GM19043 (cell line): ENCODE measurements around the gene ZMYND12.
"Not testable (repeated sequence)": the region's sequence is repeated elsewhere in the genome, so short reads cannot be mapped to it uniquely, and the experiment has no call there.

ENCODE experiments used
- ATAC-seq: cut with Tn5 transposase; IDR thresholded peaks from one replicate; pipeline ENCODE4 v1.9.1; 2021; ENCODE audit warnings: low read depth; ENCODE audit not compliant: unreplicated experiment

Gene ZMYND12, protein sequence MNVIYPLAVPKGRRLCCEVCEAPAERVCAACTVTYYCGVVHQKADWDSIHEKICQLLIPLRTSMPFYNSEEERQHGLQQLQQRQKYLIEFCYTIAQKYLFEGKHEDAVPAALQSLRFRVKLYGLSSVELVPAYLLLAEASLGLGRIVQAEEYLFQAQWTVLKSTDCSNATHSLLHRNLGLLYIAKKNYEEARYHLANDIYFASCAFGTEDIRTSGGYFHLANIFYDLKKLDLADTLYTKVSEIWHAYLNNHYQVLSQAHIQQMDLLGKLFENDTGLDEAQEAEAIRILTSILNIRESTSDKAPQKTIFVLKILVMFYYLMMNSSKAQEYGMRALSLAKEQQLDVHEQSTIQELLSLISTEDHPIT

DNA sequence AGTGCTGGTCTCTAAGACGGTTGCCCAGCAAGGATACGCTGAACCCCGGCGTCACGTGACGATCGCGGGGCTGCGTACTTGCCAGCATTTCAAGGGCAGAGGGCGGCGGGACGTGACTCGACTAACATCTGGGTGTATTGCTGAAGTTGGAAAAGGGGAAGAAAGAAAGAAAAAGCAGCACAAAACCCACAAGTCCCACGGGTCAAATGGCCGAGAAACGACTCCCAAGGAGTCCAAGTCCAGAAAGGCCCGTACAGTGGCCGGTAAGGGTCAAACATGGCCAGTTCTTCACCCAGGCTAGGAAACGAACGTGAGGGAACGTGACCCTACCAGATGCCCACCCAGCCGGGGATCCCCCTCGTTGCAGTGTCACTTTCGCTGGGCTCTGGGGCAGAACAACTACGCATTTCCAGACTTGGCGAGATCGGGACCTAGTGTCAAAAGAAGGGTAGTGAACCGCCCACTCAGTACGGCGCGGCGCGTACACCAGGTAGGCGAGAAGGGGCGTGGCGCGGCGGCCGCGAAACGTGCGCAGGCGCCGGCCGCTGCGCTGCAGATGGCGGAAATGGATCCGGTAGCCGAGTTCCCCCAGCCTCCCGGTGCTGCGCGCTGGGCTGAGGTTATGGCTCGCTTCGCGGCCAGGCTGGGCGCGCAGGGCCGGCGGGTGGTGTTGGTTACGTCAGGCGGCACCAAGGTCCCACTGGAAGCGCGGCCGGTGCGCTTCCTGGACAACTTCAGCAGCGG is at the start of gene ZMYND12, which contains the start of gene PPCS:
TSS of gene ZMYND12 (minus strand) at position 13 of the 744 bp plus-strand sequence. CDS start 25 bp downstream, outside the sequence.
TSS of gene PPCS (plus strand) at position 534 of the 744 bp plus-strand sequence. CDS start at position 557, 23 bp downstream.
- ATAC-seq: peak; percentile 67

DNA sequence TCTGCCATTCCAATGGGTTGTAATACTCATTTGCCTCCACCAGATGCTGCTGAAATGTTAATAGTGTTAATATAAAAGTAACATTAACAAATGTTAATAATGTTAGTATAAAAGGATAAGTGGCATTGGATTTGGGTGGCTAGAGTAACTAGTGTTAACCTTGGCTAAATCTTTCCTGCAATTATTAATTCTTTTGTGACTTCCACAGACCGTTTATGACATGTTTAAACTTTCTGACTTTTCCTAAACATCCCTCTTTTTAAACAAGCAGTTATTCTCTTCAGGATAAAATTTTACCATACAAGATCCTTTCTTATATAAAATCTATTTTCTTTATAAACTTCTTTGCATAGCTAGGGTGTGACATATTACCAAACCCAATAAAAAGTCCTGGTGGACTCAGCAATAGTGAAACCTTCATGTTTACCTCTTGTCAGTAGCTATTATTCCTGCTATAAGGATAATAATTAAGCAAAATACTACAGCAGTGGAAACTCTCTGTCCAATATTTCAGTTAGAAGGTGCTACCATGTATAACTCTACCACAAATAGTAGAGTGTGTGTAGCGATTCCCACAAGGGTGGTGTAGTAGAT is 48.8 kb upstream of the ZMYND12 start:
- ATAC-seq: no peak

DNA sequence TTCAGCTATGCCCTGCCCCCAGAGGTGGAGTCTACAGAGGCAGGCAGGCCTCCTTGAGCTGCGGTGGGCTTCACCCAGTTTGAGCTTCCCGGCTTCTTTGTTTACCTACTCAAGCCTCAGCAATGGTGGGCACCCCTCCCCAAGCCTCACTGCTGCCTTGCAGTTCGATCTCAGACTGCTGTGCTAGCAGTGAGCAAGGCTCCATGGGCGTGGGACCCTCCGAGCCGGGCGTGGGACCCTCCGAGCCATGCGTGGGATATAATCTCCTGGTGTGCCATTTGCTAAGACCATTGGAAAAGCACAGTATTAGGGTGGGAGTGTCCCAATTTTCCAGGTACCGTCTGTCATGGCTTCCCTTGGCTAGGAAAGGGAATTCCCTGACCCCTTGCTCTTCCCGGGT is 46.2 kb upstream of the ZMYND12 start:
- not testable (repeated sequence) for ATAC-seq

DNA sequence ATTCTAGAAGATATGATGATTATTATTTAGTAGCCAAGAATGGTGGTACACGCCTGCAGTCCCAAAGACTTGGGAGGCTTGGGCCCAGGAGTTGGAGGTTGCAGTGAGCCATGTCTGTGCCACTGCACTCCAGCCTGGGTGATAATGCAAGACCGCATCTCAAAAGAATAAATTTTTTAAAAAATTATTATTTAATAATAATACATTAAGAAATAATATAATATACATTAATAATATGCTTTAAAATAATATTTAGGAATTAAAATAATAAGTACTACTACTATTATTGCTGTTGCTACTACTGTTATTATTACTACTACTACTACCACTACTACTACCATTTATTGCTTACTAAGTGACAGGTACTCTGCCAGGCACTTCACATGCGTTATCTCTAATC is 34.4 kb upstream of the ZMYND12 start:
- ATAC-seq: no peak

DNA sequence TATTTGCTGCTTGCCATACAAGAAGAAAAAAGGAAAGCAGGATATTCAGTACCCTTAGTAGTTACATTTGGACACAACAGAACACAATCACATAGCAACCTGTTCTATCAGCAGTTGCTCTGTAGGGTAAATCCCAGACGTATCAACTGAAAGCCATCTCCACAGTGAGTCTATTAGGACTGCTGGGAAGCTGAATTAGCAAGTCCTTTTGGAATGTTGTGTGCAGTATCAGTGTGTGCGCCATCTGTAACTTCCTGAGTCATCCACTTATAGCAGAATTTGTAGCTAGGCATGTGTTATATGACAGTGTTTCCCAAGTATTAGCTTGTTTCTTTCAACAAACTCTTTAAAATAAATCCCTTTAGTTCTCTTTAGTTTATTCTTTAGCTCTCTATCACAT is 28.6 kb upstream of the ZMYND12 start:
- ATAC-seq: no peak

DNA sequence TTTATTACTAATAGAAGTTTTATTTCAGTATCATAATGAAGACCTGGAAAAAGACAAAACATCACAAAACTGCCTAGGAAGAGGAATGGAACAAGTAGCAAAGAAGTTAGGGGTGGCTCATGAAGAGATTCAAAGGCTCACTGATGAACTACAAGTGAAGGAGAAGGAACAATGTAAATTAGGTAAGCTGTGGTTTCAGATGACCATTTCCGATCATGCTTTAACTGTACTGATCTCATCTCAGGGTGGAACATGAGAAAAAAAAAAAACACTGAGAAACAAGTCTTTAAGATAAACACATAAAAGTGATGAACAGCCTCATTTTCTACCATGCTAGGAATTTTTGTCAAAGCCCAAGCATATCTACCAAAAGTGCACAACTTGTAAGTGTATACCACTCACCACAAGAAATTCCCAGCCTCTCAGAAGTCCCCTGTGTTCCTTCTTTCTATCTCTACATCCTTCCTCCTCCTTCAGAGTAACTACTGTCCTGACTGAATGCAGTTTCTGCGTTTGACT is 26.9 kb upstream of the ZMYND12 start:
- ATAC-seq: no peak

DNA sequence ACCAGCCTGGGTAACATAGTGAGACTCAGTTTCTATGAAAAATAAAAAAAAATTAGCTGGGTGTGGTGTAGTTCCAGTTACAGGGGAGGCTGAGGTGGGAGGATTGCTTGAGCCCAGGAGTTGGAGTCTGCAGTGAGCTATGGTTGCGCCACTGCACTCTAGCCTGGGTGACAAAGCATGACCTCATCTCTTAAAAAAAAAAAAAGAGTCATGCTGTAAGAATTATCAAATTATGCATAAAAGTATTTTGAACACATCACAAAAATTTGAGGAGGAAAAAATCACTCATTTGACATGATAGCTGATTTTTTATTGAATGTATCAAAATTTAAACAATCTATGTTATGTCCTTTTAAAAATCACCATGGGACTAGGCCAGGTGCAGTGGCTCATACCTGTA is 25.1 kb upstream of the ZMYND12 start:
- no peak for ATAC-seq

DNA sequence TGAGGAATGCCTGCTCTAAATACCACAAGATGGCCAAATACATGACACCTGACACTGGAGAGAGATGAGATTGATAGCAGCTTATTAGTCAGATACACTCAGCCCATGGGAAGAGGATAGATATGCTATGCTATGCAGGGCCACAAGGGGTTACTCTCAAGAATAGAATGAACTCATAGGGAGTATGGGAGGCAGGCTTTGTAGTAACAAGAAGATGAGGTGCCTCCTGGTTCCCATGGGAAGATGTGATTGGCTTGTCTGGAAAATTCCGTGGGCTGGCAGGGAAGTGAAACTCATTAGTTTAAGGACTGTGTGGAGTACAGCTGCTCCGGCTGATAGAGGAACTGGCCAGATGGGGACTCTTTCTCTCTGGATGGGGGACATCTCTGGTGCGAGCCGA is 23.8 kb upstream of the ZMYND12 start:
- no peak for ATAC-seq

DNA sequence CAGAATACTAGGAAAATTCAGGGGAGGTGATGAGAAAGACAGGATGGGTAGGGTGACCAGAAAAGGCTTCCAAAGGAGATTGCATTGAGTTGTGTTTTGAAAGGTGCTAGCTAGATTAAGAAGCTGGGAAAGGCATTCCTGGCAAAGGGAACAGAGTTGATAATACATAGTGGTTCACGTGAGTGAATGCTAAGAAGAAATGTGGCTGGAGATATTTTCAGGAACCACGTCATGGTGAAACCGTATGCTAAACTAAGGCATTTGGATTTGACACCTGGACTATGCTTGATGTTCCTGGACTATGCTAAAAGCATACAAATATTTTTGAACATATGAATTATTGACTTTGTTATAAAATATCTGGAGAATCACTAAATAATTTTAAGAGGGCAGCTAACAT is 22.0 kb upstream of the ZMYND12 start:
- ATAC-seq: no peak

DNA sequence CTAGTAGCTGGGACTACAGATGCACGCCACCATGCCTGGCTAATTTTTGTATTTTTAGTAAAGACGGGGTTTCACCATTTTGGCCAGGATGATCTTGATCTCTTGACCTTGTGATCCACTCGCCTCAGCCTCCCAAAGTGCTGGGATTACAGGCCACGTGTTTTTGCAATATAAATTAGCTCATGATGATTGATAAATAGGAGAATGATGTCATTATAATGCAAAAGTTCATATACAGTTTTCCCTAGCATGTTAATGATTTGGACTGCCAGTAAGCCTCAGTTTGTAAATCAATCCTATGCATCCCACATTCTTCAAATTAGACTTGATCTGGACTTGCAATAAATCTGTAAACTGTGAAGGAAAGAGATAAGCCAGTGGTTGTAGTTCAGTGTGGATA is 21.5 kb upstream of the ZMYND12 start:
- not testable (repeated sequence) for ATAC-seq

DNA sequence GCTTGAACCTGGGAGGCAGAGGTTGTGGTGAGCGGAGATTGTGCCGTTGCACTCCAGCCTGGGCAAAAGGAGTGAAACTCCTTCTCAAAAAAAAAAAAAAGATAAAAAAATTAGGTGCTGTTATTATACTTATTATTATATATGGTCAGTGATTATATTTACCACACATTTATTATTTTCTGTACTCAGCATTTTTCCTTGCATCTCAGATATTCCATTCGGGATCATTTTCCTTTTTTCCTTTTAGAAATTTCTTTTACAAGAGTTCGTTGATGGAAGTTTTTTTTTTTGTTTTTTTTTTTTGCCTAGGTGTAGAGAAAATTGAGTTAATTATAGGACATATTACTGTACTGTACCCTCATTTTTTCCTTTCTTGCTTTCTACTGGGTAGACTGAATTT is 20.8 kb upstream of the ZMYND12 start:
- no peak for ATAC-seq

DNA sequence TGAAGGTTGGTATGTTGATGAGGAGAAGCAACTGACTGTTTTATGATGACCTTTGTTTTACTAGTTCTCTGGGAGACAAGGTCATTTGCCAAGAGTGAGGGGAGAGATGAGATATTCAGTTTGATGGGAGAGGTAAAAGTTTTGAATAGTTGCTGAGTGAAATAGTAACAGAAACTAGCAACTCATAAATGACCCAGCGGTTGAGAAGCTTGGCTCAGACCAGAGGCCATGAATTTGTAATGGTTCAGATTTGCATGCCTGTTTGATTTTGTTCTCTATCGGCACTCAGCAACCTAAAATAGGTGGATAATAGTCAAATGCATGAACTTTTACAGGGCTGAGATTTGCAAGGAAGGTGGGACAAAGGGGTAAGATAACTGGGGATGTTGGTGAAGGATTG is 13.9 kb upstream of the ZMYND12 start:
- no peak for ATAC-seq

DNA sequence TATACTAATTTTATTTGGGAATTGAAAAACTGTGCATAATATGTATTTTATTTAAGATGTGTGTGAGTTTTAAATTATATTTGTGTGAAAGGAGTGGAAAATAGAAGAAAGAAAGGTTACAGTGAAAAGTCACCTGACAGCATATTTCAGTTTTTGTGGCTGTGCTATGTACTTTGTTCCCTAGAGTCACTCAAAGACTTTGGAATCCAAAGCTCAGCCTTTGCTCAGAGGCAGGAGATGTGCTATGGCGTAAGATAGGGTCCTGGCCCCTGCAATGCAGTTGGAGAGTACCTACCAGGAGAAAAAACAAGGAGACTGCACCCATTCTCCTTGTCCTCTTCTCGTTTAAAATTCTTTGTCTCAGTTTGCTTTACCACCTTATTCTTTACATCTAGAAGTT is 10.2 kb upstream of the ZMYND12 start:
- no peak for ATAC-seq

DNA sequence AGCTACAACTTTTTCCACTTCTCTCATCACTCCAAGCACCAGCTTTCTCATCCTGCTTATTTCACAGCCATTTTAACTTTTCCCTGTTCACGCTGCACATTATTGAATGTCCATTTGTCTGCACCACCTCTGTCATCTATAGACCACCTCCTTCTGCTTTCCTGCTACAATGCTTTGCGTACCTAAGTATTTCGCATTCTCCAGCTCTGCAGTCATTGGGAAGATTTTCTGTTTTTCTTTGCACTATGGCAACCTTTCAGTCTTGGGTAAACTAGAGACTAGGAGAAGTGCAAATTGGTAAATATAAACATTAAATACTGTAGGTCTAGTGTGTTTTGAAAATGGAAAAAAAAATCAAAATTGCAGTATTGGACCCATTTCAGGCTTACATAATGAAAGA is 8.1 kb upstream of the ZMYND12 start:
- ATAC-seq: no peak

DNA sequence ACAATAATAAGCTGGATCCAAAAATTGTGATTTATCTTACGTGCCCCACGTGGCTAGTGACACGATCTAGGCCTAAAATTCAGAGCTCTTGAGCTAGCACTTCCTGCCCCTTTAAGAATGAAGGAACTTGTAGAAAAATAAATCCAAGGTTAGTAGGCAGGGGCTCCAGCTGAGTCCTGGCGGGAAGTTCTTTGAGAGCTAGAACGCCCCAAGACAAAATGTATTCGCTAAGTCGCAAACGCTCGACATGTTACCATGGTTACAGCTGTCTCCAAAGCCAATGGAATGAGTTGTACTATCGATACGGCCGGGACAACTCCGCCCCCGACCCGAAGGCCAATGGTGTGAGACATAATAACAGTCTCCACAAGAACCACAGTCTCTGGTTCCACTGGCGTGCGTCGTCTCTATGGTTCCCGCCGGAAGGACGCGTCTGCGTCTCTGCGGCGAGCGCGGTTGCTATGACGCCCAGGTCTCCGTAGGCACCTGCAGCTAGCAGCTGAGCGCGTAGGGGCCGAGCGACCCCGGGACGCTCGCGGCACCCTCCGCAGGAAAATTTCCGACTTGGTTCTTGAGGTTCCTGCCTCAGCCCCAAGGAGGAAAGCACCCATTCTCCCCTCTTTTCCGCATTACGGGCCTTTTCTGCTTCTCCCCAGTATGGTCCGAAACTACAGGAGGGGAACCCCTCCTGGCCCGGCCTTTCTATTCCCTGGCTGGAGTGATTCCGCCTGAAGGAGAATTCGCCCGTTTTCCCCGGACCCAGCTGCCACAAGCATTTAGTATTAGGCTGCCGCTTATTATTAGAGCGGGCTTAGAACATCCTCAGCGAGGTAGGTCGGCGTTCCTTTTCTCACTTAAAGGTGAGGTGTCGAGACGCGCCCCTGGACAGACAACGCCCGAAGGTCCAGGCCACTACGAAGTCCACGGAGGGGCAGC is 7.3 kb upstream of the ZMYND12 start, which contains the start of gene CCDC30:
TSS of gene CCDC30 (plus strand) at position 459 of the 936 bp plus-strand sequence. CDS start 17,266 bp downstream, outside the sequence.
- ATAC-seq: peak; percentile 98

DNA sequence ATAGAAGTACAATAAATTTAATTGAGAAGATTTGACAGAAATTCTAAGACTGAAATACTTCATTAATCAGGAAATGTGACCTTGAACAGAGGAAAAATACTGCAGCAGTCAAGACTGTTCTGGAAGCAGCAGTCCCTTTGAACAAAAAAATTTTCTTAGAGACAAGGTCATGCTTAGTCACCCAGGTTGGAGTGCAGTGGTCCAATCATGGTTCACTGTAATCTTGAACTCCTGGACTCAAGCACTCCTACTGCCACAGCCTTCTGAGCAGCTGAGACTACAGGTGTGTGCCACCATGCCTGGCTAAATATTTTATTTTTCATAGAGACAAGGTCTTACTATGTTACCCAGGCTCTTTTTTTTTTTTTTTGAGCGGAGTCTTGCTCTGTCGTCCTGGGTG is 5.4 kb upstream of the ZMYND12 start:
- ATAC-seq: no peak

DNA sequence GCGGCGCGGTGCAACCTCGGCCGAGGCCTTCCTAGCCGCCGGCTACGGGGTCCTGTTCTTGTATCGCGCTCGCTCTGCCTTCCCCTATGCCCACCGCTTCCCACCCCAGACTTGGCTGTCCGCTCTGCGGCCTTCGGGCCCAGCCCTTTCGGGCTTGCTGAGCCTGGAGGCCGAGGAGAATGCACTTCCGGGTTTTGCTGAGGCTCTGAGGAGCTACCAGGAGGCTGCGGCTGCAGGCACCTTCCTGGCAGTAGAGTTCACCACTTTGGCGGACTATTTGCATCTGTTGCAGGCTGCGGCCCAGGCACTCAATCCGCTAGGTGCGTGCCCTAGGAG is 900 bp upstream of the ZMYND12 start:
- peak; percentile 58 for ATAC-seq

DNA sequence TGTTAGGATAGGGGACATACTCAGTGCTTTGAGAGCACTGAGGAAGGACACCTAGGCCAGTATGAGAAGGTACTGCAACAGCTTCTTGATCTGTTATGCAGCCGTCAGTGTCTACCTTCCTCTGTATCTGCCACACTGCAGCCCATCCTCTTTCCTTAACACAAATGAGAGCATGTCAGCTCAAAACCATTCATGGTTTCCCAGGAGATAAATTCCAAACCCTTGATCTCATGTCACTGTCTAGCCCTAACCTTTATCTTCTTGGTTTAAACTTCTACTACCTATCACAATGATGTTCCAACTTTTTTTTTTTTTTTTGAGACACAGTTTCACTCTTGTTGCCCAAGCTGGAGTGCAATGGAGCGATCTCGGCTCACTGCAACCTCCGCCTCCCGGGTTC is 1.4 kb downstream of the ZMYND12 start:
- no peak for ATAC-seq

DNA sequence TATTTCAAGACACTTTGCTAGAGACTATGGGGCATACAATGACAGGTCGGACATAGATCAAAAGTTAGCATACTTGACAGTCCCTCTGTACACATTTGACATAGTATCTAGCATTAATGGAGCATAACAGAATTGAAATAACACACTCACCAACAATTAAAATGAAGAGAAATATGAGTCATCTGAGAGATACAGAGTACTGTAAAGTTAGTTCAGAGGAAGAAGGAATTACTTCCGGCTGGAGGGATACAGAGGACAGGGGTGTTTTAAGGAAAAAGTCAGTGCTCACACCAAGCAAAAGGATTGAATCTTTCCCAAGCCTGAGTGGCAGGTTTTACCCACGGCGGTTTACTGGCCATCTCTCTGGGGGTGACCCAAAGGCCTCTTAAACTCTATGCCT is 2.4 kb downstream of the ZMYND12 start:
- ATAC-seq: no peak

DNA sequence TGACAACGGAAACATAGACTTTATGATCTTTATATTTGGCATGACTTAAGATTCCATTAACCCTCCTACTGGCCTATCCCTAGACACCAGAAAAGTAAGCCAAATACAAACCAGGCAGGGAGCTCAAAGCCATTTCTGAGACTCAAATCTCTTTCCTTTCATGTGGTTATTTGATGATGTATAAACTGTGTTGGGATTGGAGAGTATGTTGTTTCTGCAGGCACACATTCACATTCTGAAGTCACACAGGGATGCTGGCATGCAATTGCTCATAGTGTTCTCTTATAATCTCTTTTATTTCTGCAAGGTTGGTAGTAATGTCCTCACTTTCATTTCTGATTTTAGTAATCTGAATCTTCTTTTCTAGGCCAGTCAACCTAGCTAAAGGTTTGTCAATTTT is 5.8 kb downstream of the ZMYND12 start:
- no peak for ATAC-seq
